Upper lobe of left lung (tissue), 6 donors: ENCODE data around the gene AFAP1. TPM values are rescaled to one million over a fixed set of nuclear protein-coding genes. Genes with fewer than 3 reads are reported as not detected.

Experiments
- ATAC-seq, 2 donors: fragments of 200-7000 bp; cut with Tn5 transposase; one replicate each; pipeline ENCODE4 v1.9.1; 2022; ENCODE audit warnings: mild to moderate bottlenecking in 2 of 2, moderate library complexity in 2 of 2; ENCODE audit not compliant: low FRiP score in 2 of 2
- DNase-seq, 2 donors: peaks; one replicate each; pipeline ENCODE4 v3.0.0-alpha.2; 2019 to 2020
- H3K27ac ChIP-seq, 4 donors: fragments of 200-600 bp; sonication (generic); one replicate each; pipeline ENCODE4 v1.5.1; 2016 to 2019
- H3K27me3 ChIP-seq, 4 donors: fragments of 200-600 bp; sonication (generic); one replicate each; pipeline ENCODE4 v1.5.1; 2017 to 2019
- H3K36me3 ChIP-seq, 4 donors: fragments of 200-600 bp; sonication (generic); one replicate each; pipeline ENCODE4 v1.5.1; 2016 to 2019
- H3K4me1 ChIP-seq, 4 donors: fragments of 200-600 bp; sonication (generic); one replicate each; pipeline ENCODE4 v1.5.1; 2018 to 2019
- H3K4me3 ChIP-seq, 4 donors: fragments of 200-600 bp; sonication (generic); one replicate each; pipeline ENCODE4 v1.5.1; 2017 to 2019; ENCODE audit warnings: mild to moderate bottlenecking in 2 of 4, moderate library complexity in 1 of 4
- H3K9me3 ChIP-seq, 4 donors: fragments of 200-600 bp; sonication (generic); one replicate each; pipeline ENCODE4 v1.5.1; 2018 to 2019
- CTCF ChIP-seq, 6 experiments: fragments of 450-650 bp in 4 of 6; fragments of 200-600 bp in 2 of 6; sonication (generic) in 2 of 6; IDR thresholded peaks; one replicate each; pipeline ENCODE4 v1.5.1; 2016 to 2019; ENCODE audit warnings: antibody characterized with exemption in 6 of 6
- EP300 ChIP-seq, 4 donors: sonication (generic); formaldehyde crosslinking; IDR thresholded peaks; one replicate each; pipeline ENCODE4 v1.5.1; 2017; ENCODE audit warnings: antibody characterized with exemption in 4 of 4, control low read depth in 2 of 4
- POLR2A ChIP-seq, 4 donors: fragments of 450-650 bp; IDR thresholded peaks; one replicate each; pipeline ENCODE4 v1.5.1; 2016 to 2017; ENCODE audit warnings: antibody characterized with exemption in 4 of 4, mild to moderate bottlenecking in 2 of 4
- POLR2AphosphoS5 ChIP-seq, 2 donors: sonication (generic); formaldehyde crosslinking; IDR thresholded peaks; one replicate each; pipeline ENCODE4 v1.5.1; 2017; ENCODE audit warnings: antibody characterized with exemption in 2 of 2
- WGBS, 2 donors: methylation state at CpG; one replicate each; pipeline ENCODE4 v1.1.5; 2017 to 2018; 5-methylcytosine and 5-hydroxymethylcytosine counted together
- total RNA-seq, 6 donors: library from RNA; depleted of rRNA in 4 of 6; stranded (reverse); fragments of >200 nt in 4 of 6; gene quantifications; one replicate each; pipeline versions ENCODE4 v1.1.0 to v1.2.1, GENCODE V29; 2016 to 2021
- donor health status: DM: no; HTN: no; CAD: no; lungs with moderate emphysema.
- donor health status: DM: no; HTN: yes; CAD: no; lungs with severe emphysema.

Gene AFAP1
- total RNA-seq, 6 donors from 2014 or later, result 10.9 to 26.7 (median 19.2) TPM

- Histone ChIP-seq H3K36me3 (no peaks in the 10 kb centered on the region), H3K27ac (no peak overlapping the region), H3K9me3 (no peaks in the 10 kb centered on the region), H3K27me3 (no peaks in the 10 kb centered on the region), H3K4me3 (no peak overlapping the region), H3K4me1 (peaks cover 3 to 11% (median 6%) of the 10 kb centered on the region in 4 donors)
- TF ChIP-seq EP300 (IDR thresholded peaks at IDR 0.05), result no peak
- no peak for TF ChIP-seq CTCF (IDR thresholded peaks at IDR 0.05)
- TF ChIP-seq POLR2AphosphoS5 (IDR thresholded peaks at IDR 0.05), result no peak
- TF ChIP-seq POLR2A (IDR thresholded peaks at IDR 0.05), result no peak
- DNase-seq (no peak), ATAC-seq (no peak)
- 52 to 73% methylated on average over 6 of the region's 6 CpGs for WGBS, 2 donors
Measured at GRCh38 chr4:7915875-7916242, 23.8 kb downstream of the AFAP1 start.

- Histone ChIP-seq H3K9me3 (no peaks in the 10 kb centered on the region), H3K4me3 (no peak overlapping the region), H3K4me1 (peaks cover 17 to 30% (median 20%) of the 10 kb centered on the region in 4 donors), H3K36me3 (no peaks in the 10 kb centered on the region), H3K27me3 (no peaks in the 10 kb centered on the region), H3K27ac (no peak overlapping the region)
- DNase-seq, result no peak
- ATAC-seq, result no peak
- 100% methylated on average over 1 of the region's 1 CpG for WGBS, 2 donors
- TF ChIP-seq EP300 (IDR thresholded peaks at IDR 0.05) (no peak), POLR2AphosphoS5 (IDR thresholded peaks at IDR 0.05) (no peak), CTCF (IDR thresholded peaks at IDR 0.05) (no peak)
Measured at GRCh38 chr4:7912826-7913225, 26.8 kb downstream of the AFAP1 start.

GRCh38 chr4:7910952-7911578 is 28.6 kb downstream of the AFAP1 start:
- Histone ChIP-seq H3K9me3 (no peaks in the 10 kb centered on the region), H3K27ac (peak overlapping the region; percentile 27 to 80 (median 66)), H3K27me3 (no peaks in the 10 kb centered on the region), H3K4me1 (peaks cover 17 to 34% (median 20%) of the 10 kb centered on the region in 4 donors), H3K36me3 (no peaks in the 10 kb centered on the region), H3K4me3 (peak overlapping the region in 1 of 4 donors; percentile 6)
- peak in 1 of 2 donors; percentile 42 for DNase-seq
- TF ChIP-seq POLR2A (IDR thresholded peaks at IDR 0.05) (no peak), CTCF (IDR thresholded peaks at IDR 0.05) (no peak), POLR2AphosphoS5 (IDR thresholded peaks at IDR 0.05) (no peak), EP300 (IDR thresholded peaks at IDR 0.05) (no peak)
- 63% methylated on average over 12 to 16 of the region's 16 CpGs for WGBS, 2 donors
- peak; percentile 73 to 81 for ATAC-seq

GRCh38 chr4:7910263-7910896 is 29.3 kb downstream of the AFAP1 start:
- ATAC-seq, result peak; percentile 59 to 78

More at GRCh38 chr4:7910263-7910896, 29.3 kb downstream of the AFAP1 start:
- H3K4me1 ChIP-seq, result peaks cover 17 to 38% (median 20%) of the 10 kb centered on the region in 4 donors
- H3K9me3 ChIP-seq, result no peaks in the 10 kb centered on the region
- WGBS, 2 donors, result 54 to 61% methylated on average over 12 to 16 of the region's 16 CpGs
- H3K4me3 ChIP-seq, result peak overlapping the region in 1 of 4 donors; percentile 6
- no peaks in the 10 kb centered on the region for H3K36me3 ChIP-seq
- peak in 1 of 2 donors; percentile 64 for DNase-seq
- TF ChIP-seq CTCF (IDR thresholded peaks at IDR 0.05) (no peak), POLR2A (IDR thresholded peaks at IDR 0.05) (no peak), EP300 (IDR thresholded peaks at IDR 0.05) (no peak), POLR2AphosphoS5 (IDR thresholded peaks at IDR 0.05) (no peak)
- H3K27ac ChIP-seq, result peak overlapping the region; percentile 27 to 80 (median 66)
- H3K27me3 ChIP-seq, result no peaks in the 10 kb centered on the region
